Measurements from ENCODE around the gene CCR4.

DNA sequence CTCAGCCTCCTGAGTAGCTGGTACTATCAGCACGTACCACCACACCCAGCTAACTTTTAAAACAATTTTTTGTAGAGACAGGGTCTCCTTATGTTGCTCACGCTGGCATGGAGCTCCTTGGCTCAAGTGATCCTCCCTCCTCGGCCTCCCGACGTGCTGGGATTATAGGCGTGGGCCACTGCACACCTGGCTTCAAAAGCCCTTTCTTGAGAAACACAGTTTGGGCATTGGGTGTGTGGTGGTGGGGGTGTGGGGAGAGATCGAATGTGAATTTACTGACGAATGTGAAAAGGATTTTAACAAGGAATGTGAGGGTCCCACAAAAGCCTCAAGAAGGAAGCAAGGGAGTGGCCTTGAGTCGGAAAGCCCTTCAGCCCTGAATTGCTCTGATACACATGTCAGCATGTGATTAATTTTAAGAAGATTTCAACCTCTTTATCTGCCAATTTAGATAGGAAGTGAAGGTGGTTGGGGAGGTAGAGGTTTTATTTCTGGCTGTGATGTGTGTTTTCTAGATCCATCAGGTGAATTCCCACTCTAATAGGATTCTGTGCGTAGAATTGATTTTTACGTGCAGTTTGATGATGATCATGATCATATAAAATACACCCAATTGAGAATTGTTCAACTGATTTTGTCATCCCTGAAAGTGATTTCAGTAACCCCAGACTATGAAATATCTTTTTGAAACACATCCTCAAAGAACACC is 1.1 kb downstream of the CCR4 start:
- TF ChIP-seq YY1 (IDR thresholded peaks at IDR 0.05; ENCODE audit: insufficient read depth, insufficient read length) (no peak), SUZ12 (IDR thresholded peaks at IDR 0.05; ENCODE audit: extremely low read depth, insufficient read depth, insufficient read length) (no peak), ZNF274 (IDR thresholded peaks at IDR 0.05; ENCODE audit: low read depth, low read length) (no peak)
